Neural cell (in vitro differentiated cells): ENCODE measurements around the gene SPC24. TPM values are rescaled to one million over a fixed set of nuclear protein-coding genes. Genes with fewer than 3 reads are reported as not detected.

Experiments
- H2AFZ ChIP-seq: fragments of 200-600, 300-800 bp; sonication (generic), shearing (Covaris generic); 2 replicates; pipeline ENCODE4 v1.6.0; 2014; ENCODE audit warnings: low read depth, mild to moderate bottlenecking, antibody characterized with exemption, low read length, moderate library complexity
- H3F3A ChIP-seq: fragments of 200-600 bp; shearing (Covaris generic); 2 replicates; pipeline ENCODE4 v1.6.1; 2016; ENCODE audit warnings: mild to moderate bottlenecking, moderate library complexity, mixed read lengths, antibody characterized with exemption, low read length; ENCODE audit not compliant: insufficient read depth, poor library complexity, severe bottlenecking
- H3K27ac ChIP-seq: fragments of 200-600, 300-800 bp; sonication (generic), shearing (Covaris generic); 2 replicates; pipeline ENCODE4 v1.5.1; 2014; ENCODE audit warnings: mild to moderate bottlenecking, low read length, moderate library complexity
- H3K27me3 ChIP-seq: fragments of 300-800, 200-600 bp; sonication (generic), shearing (Covaris generic); 2 replicates; pipeline ENCODE4 v1.6.0; 2014; ENCODE audit warnings: mild to moderate bottlenecking, low read depth, low read length, moderate library complexity; ENCODE audit not compliant: insufficient read depth
- H3K36me3 ChIP-seq: fragments of 300-800, 200-600 bp; sonication (generic), shearing (Covaris generic); 2 replicates; pipeline ENCODE4 v1.5.1; 2014; ENCODE audit warnings: mild to moderate bottlenecking, antibody characterized with exemption, low read length, moderate library complexity; ENCODE audit not compliant: insufficient read depth
- H3K4me2 ChIP-seq: fragments of 300-800, 200-600 bp; sonication (generic), shearing (Covaris generic); 2 replicates; pipeline ENCODE4 v1.6.0; 2014; ENCODE audit warnings: mild to moderate bottlenecking, low read length
- H3K4me3 ChIP-seq: fragments of 300-800, 200-600 bp; sonication (generic), shearing (Covaris generic); 2 replicates; pipeline ENCODE4 v1.5.1; 2014; ENCODE audit warnings: mild to moderate bottlenecking, low read length, moderate library complexity
- H3K79me2 ChIP-seq: fragments of 200-600 bp; shearing (Covaris generic); replicated peaks from 2 replicates; pipeline ENCODE4 v1.6.0; 2014; ENCODE audit warnings: mild to moderate bottlenecking, low read length, moderate library complexity; ENCODE audit not compliant: insufficient read depth
- H3K9ac ChIP-seq: fragments of 300-800, 200-600 bp; sonication (generic), shearing (Covaris generic); 2 replicates; pipeline ENCODE4 v1.6.1; 2016; ENCODE audit warnings: mild to moderate bottlenecking, low read length, mixed read lengths
- H3K9me2 ChIP-seq: fragments of 200-600 bp; shearing (Covaris generic); 2 replicates; pipeline ENCODE4 v1.6.1; 2016; ENCODE audit warnings: mild to moderate bottlenecking, low read length, mixed read lengths; ENCODE audit not compliant: insufficient read depth
- H3K9me3 ChIP-seq: fragments of 200-600, 300-800 bp; sonication (generic), shearing (Covaris generic); 2 replicates; pipeline ENCODE4 v1.6.1; 2016; ENCODE audit warnings: mild to moderate bottlenecking, mixed run types, low read length, moderate library complexity, mixed read lengths
- H4K20me1 ChIP-seq: fragments of 200-600 bp; shearing (Covaris generic); 2 replicates; pipeline ENCODE4 v1.6.1; 2016; ENCODE audit warnings: mild to moderate bottlenecking, mixed run types; ENCODE audit not compliant: insufficient read depth
- CTCF ChIP-seq: fragments of 450-650 bp; IDR thresholded peaks from 2 replicates; pipeline ENCODE4 v1.5.1; 2014; ENCODE audit warnings: antibody characterized with exemption, mild to moderate bottlenecking, moderate library complexity; ENCODE audit not compliant: poor library complexity, severe bottlenecking
- EP300 ChIP-seq: fragments of 450-650 bp; conservative IDR thresholded peaks from 2 replicates; pipeline ENCODE4 v1.6.1; 2014; ENCODE audit warnings: antibody characterized with exemption, mild to moderate bottlenecking, moderate library complexity; ENCODE audit not compliant: poor library complexity, severe bottlenecking
- EZH2 ChIP-seq: fragments of 200-600, 300-800 bp; shearing (Covaris generic), sonication (generic); IDR thresholded peaks from 2 replicates; pipeline ENCODE4 v1.6.1; 2014; ENCODE audit warnings: antibody characterized with exemption, low read length, borderline replicate concordance, mild to moderate bottlenecking; ENCODE audit not compliant: insufficient read depth, poor library complexity, severe bottlenecking
- MXI1 ChIP-seq: fragments of 450-650 bp; conservative IDR thresholded peaks from 2 replicates; pipeline ENCODE4 v1.6.1; 2014; ENCODE audit warnings: antibody characterized with exemption, mild to moderate bottlenecking; ENCODE audit not compliant: poor library complexity, severe bottlenecking
- POLR2AphosphoS5 ChIP-seq: IDR thresholded peaks from 2 replicates; pipeline ENCODE4 v1.6.1; 2012
- RAD21 ChIP-seq: fragments of 450-650 bp; conservative IDR thresholded peaks from 2 replicates; pipeline ENCODE4 v1.6.1; 2014; ENCODE audit warnings: antibody characterized with exemption, mild to moderate bottlenecking, moderate library complexity
- REST ChIP-seq: IDR thresholded peaks from 2 replicates; pipeline ENCODE4 v1.6.1; 2012; ENCODE audit warnings: borderline replicate concordance
- SMC3 ChIP-seq: fragments of 450-650 bp; conservative IDR thresholded peaks from 2 replicates; pipeline ENCODE4 v1.6.1; 2014; ENCODE audit warnings: antibody characterized with exemption, mild to moderate bottlenecking, moderate library complexity; ENCODE audit not compliant: poor library complexity
- TAF1 ChIP-seq: IDR thresholded peaks from 2 replicates; pipeline ENCODE4 v1.6.1; 2012; ENCODE audit warnings: low read depth
- polyA plus RNA-seq: library from polyadenylated mRNA; depleted of rRNA; stranded (reverse); fragments of >200 nt; gene quantifications from 2 replicates; pipeline ENCODE4 v1.2.3, GENCODE V29; 2014

Gene SPC24
- polyA plus RNA-seq, 1 donor from 2014 or later, result 0.40 TPM

GRCh38 chr19:11127905-11128304, 27.7 kb downstream of the SPC24 start:
- H3F3A ChIP-seq, result no peaks in the 10 kb centered on the region
- no peaks in the 10 kb centered on the region for H4K20me1 ChIP-seq
- H3K9ac ChIP-seq, result no peak overlapping the region

GRCh38 chr19:11125994-11126685, 29.4 kb downstream of the SPC24 start:
- no peak overlapping the region for H3K9ac ChIP-seq
- no peaks in the 10 kb centered on the region for H3K9me3 ChIP-seq
- no peaks in the 10 kb centered on the region for H3K79me2 ChIP-seq
- no peak overlapping the region for H2AFZ ChIP-seq
- no peak overlapping the region for H3K4me2 ChIP-seq
- no peaks in the 10 kb centered on the region for H3F3A ChIP-seq
- no peak overlapping the region for H3K27ac ChIP-seq
- H3K36me3 ChIP-seq, result peaks cover 6% of the 10 kb centered on the region
- H3K27me3 ChIP-seq, result no peaks in the 10 kb centered on the region
- H3K9me2 ChIP-seq, result no peaks in the 10 kb centered on the region
- no peak overlapping the region for H3K4me3 ChIP-seq
- no peaks in the 10 kb centered on the region for H4K20me1 ChIP-seq
- TF ChIP-seq EZH2, result no peak
- peak; percentile 77 for TF ChIP-seq SMC3
- TF ChIP-seq TAF1, result no peak
- peak; percentile 79 for TF ChIP-seq CTCF
- TF ChIP-seq REST, result no peak

More at GRCh38 chr19:11127905-11128304, 27.7 kb downstream of the SPC24 start:
- H3K36me3 ChIP-seq, result peaks cover 6% of the 10 kb centered on the region
- no peak overlapping the region for H3K4me3 ChIP-seq
- H3K79me2 ChIP-seq, result no peaks in the 10 kb centered on the region
- no peak overlapping the region for H2AFZ ChIP-seq
- H3K9me3 ChIP-seq, result no peaks in the 10 kb centered on the region
- H3K4me2 ChIP-seq, result no peak overlapping the region
- H3K9me2 ChIP-seq, result no peaks in the 10 kb centered on the region
- no peaks in the 10 kb centered on the region for H3K27me3 ChIP-seq
- H3K27ac ChIP-seq, result no peak overlapping the region
- TF ChIP-seq EP300, result no peak
- no peak for TF ChIP-seq SMC3
- no peak for TF ChIP-seq REST
- no peak for TF ChIP-seq CTCF
- no peak for TF ChIP-seq POLR2AphosphoS5
- TF ChIP-seq TAF1, result no peak
- no peak for TF ChIP-seq RAD21
- no peak for TF ChIP-seq MXI1
- TF ChIP-seq EZH2, result no peak
